CD14-positive monocyte (primary cell): ENCODE results near the gene FOXP4. TPM values are rescaled to one million over a fixed set of nuclear protein-coding genes. Genes with fewer than 3 reads are reported as not detected.
A peak's percentile ranks its signal among the peaks of the same experiment; 100 is the strongest.

Experiments
- DNase-seq, 3 donors: peaks; one replicate each; pipeline ENCODE4 v3.0.0-alpha.2; 2011 to 2022
- H2AFZ ChIP-seq: 2 replicates; pipeline ENCODE4 v1.6.0; 2012; ENCODE audit warnings: mild to moderate bottlenecking, low read depth, low read length, inconsistent platforms; ENCODE audit not compliant: insufficient read depth, poor library complexity, severe bottlenecking
- H3K27ac ChIP-seq, 2 donors: 1 replicate in 1 of 2; 2 replicates in 1 of 2; pipeline ENCODE4 v1.5.1; 2012 to 2013; ENCODE audit warnings: low read length in 2 of 2, control low read depth in 1 of 2, inconsistent platforms in 1 of 2, low read depth in 1 of 2, mild to moderate bottlenecking in 1 of 2
- H3K27me3 ChIP-seq, 2 donors: one replicate each; pipeline versions ENCODE4 v1.6.0 to v1.6.1; 2011 to 2013; ENCODE audit warnings: low read length in 2 of 2; ENCODE audit not compliant: control insufficient read depth in 2 of 2, insufficient read depth in 2 of 2
- H3K36me3 ChIP-seq, 2 donors: replicated peaks in 1 of 2; 1 replicate in 1 of 2; 2 replicates in 1 of 2; pipeline versions ENCODE4 v1.5.1 to v1.6.1; 2012 to 2013; ENCODE audit warnings: low read length in 2 of 2, control low read depth in 1 of 2, inconsistent platforms in 1 of 2, mild to moderate bottlenecking in 1 of 2; ENCODE audit not compliant: insufficient read depth in 2 of 2, control insufficient read depth in 1 of 2
- H3K4me1 ChIP-seq, 2 donors: 1 replicate in 1 of 2; 2 replicates in 1 of 2; pipeline versions ENCODE4 v1.5.1 to v1.6.1; 2012 to 2013; ENCODE audit warnings: low read length in 2 of 2, control low read depth in 1 of 2, inconsistent platforms in 1 of 2, mild to moderate bottlenecking in 1 of 2, moderate library complexity in 1 of 2; ENCODE audit not compliant: insufficient read depth in 2 of 2, control insufficient read depth in 1 of 2
- H3K4me2 ChIP-seq: replicated peaks from 2 replicates; pipeline ENCODE3; 2012; ENCODE audit warnings: low read length, moderate library complexity, mild to moderate bottlenecking; ENCODE audit not compliant: poor library complexity, severe bottlenecking; ENCODE audit errors: extremely low read depth
- H3K4me3 ChIP-seq, 3 experiments: fragments of 200-600 bp in 1 of 3; sonication (generic) in 1 of 3; replicated peaks in 1 of 3; 1 replicate in 2 of 3; 2 replicates in 1 of 3; pipeline ENCODE4 v1.5.1; 2011 to 2013; ENCODE audit warnings: low read length in 3 of 3, mild to moderate bottlenecking in 3 of 3, control low read depth in 2 of 3, low read depth in 2 of 3, inconsistent platforms in 1 of 3, moderate library complexity in 1 of 3
- H3K79me2 ChIP-seq: 2 replicates; pipeline ENCODE4 v1.6.0; 2012; ENCODE audit warnings: mild to moderate bottlenecking, control low read depth, inconsistent platforms, low read length, moderate library complexity; ENCODE audit not compliant: insufficient read depth
- H3K9ac ChIP-seq: 2 replicates; pipeline ENCODE4 v1.6.0; 2017; ENCODE audit warnings: low read length, mild to moderate bottlenecking; ENCODE audit not compliant: insufficient read depth, poor library complexity, severe bottlenecking
- H3K9me3 ChIP-seq, 2 donors: replicated peaks in 1 of 2; 1 replicate in 1 of 2; 2 replicates in 1 of 2; pipeline versions ENCODE4 v1.5.1 to v1.6.1; 2012 to 2013; ENCODE audit warnings: low read length in 2 of 2, control low read depth in 1 of 2; ENCODE audit not compliant: control insufficient read depth in 1 of 2, insufficient read depth in 1 of 2
- H4K20me1 ChIP-seq: 2 replicates; pipeline ENCODE4 v1.6.0; 2012; ENCODE audit warnings: mild to moderate bottlenecking, low read length, control low read depth, moderate library complexity; ENCODE audit not compliant: insufficient read depth
- H3K27ac Mint-ChIP-seq, 7 donors: one replicate each; pipeline ENCODE4 v1.8.0; 2020; ENCODE audit warnings: mild to moderate bottlenecking in 7 of 7, mixed read lengths in 7 of 7, moderate library complexity in 6 of 7, inconsistent platforms in 2 of 7
- H3K27me3 Mint-ChIP-seq, 3 donors: one replicate each; pipeline ENCODE4 v1.8.0; 2021 to 2022; ENCODE audit warnings: low read depth in 3 of 3, mild to moderate bottlenecking in 3 of 3, mixed read lengths in 3 of 3, moderate library complexity in 3 of 3, inconsistent platforms in 1 of 3
- H3K36me3 Mint-ChIP-seq, 2 donors: one replicate each; pipeline ENCODE4 v1.8.0; 2020; ENCODE audit warnings: mixed read lengths in 2 of 2, inconsistent platforms in 1 of 2, mild to moderate bottlenecking in 1 of 2
- H3K4me1 Mint-ChIP-seq: one replicate; pipeline ENCODE4 v1.8.0; 2020; ENCODE audit warnings: mild to moderate bottlenecking, mixed read lengths
- H3K4me3 Mint-ChIP-seq, 2 donors: one replicate each; pipeline ENCODE4 v1.8.0; 2020; ENCODE audit warnings: mild to moderate bottlenecking in 2 of 2, mixed read lengths in 2 of 2, moderate library complexity in 1 of 2
- H3K9me3 Mint-ChIP-seq, 7 donors: one replicate each; pipeline ENCODE4 v1.8.0; 2020 to 2022; ENCODE audit warnings: mixed read lengths in 7 of 7, mild to moderate bottlenecking in 6 of 7, moderate library complexity in 6 of 7, inconsistent platforms in 2 of 7
- WGBS: methylation state at CpG from one replicate; pipeline ENCODE4 v1.1.5; 2013; ENCODE audit warnings: missing lambda C conversion rate; ENCODE audit not compliant: insufficient coverage; 5-methylcytosine and 5-hydroxymethylcytosine counted together
- intact Hi-C, 2 donors: fragments of 100-400 bp; cut with micrococcal nuclease; formaldehyde crosslinking; loops; one replicate each; pipeline versions ENCODE4 v1.15.0 to v1.15.1; 2023
- polyA plus RNA-seq, 3 donors: library from polyadenylated mRNA; depleted of rRNA in 1 of 3; unstranded in 2 of 3; stranded (reverse) in 1 of 3; fragments of 300-500 nt in 2 of 3; fragments of >200 nt in 1 of 3; fragmentation: Illumina TruSeq in 2 of 3; gene quantifications; 1 replicate in 2 of 3; 2 replicates in 1 of 3; pipeline ENCODE4 v1.2.3, GENCODE V29; 2012 to 2021
- TF ChIP-seq, protein P1 (sequence below): fragments of 200-600 bp; IDR thresholded peaks from one replicate; pipeline ENCODE4 v1.8.0; 2022; ENCODE audit warnings: antibody characterized with exemption, mild to moderate bottlenecking

FOXP4 gene
- polyA plus RNA-seq, 3 donors: 0.62 to 7.6 (median 0.65) TPM

DNA sequence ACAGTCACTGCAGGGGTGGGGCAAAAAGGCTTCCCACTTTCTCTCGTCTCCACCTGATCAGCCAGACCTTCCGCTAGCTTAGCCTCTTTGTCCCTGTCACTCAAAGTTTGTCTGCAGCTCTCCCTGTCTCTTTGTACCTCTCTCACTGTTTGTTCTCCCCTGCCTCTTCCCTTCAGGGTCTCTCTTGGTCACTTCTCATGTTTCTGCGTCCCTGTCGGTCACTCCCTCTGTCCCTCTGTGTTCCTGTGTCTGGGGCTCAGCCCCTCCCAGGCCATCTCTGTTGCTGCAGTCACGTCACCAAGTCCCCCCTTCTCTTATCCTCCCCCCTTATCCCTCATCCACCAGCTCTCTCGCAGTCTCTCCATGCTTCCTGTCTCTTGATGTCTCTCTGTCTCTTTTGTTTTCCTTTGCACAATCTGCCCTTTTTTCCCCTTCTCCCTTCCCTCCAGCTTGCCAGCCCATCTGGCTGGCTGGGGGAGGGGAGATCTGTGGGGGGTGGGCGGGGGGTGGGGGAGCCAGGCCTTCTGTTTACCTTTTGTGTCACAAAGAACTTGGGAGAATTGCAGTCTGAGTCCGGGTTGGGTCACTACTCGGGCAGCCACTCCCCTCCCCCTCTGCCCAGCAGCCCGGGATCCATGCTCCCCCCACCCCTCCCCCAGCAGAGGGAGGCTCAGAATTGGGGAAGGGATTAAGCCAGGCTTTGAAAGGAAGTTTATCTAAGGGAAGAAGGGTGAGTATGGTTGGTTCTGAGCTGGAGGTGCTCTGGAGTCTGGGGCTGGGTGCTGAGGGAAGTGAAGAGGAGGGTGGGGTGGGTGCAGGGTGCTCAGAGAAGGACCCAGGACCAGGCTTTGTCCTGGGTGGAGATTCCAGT lies 32.3 kb downstream of the FOXP4 start:
- no peak overlapping the region for H3K27ac ChIP-seq
- Mint-ChIP-seq H3K27me3 (peaks cover 0 to 7% (median 5%) of the 10 kb centered on the region in 3 donors), H3K4me3 (no peak overlapping the region), H3K4me1 (peaks cover 20% of the 10 kb centered on the region), H3K9me3 (peaks cover 0 to 2% (median 0%) of the 10 kb centered on the region in 7 donors), H3K36me3 (peaks cover 32 to 49% of the 10 kb centered on the region in 2 donors), H3K27ac (peak overlapping the region in 3 of 7 donors; percentile 5 to 70 (median 9))
- peaks cover 2 to 17% of the 10 kb centered on the region in 2 donors for H3K36me3 ChIP-seq
- H2AFZ ChIP-seq: no peak overlapping the region
- no peaks in the 10 kb centered on the region for H3K9me3 ChIP-seq
- TF ChIP-seq, protein P1, sequence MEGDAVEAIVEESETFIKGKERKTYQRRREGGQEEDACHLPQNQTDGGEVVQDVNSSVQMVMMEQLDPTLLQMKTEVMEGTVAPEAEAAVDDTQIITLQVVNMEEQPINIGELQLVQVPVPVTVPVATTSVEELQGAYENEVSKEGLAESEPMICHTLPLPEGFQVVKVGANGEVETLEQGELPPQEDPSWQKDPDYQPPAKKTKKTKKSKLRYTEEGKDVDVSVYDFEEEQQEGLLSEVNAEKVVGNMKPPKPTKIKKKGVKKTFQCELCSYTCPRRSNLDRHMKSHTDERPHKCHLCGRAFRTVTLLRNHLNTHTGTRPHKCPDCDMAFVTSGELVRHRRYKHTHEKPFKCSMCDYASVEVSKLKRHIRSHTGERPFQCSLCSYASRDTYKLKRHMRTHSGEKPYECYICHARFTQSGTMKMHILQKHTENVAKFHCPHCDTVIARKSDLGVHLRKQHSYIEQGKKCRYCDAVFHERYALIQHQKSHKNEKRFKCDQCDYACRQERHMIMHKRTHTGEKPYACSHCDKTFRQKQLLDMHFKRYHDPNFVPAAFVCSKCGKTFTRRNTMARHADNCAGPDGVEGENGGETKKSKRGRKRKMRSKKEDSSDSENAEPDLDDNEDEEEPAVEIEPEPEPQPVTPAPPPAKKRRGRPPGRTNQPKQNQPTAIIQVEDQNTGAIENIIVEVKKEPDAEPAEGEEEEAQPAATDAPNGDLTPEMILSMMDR: no peak
- intact Hi-C loops: no loop called here
- 45% methylated on average over 5 of the region's 10 CpGs for WGBS
- no peak overlapping the region for H3K9ac ChIP-seq
- no peaks in the 10 kb centered on the region for H3K79me2 ChIP-seq
- peaks cover 0 to 3% of the 10 kb centered on the region in 2 donors for H3K4me1 ChIP-seq
- no peak overlapping the region for H3K4me2 ChIP-seq
- no peaks in the 10 kb centered on the region for H3K27me3 ChIP-seq
- no peak overlapping the region for H3K4me3 ChIP-seq
- no peak for DNase-seq
- peaks cover 8% of the 10 kb centered on the region for H4K20me1 ChIP-seq

DNA sequence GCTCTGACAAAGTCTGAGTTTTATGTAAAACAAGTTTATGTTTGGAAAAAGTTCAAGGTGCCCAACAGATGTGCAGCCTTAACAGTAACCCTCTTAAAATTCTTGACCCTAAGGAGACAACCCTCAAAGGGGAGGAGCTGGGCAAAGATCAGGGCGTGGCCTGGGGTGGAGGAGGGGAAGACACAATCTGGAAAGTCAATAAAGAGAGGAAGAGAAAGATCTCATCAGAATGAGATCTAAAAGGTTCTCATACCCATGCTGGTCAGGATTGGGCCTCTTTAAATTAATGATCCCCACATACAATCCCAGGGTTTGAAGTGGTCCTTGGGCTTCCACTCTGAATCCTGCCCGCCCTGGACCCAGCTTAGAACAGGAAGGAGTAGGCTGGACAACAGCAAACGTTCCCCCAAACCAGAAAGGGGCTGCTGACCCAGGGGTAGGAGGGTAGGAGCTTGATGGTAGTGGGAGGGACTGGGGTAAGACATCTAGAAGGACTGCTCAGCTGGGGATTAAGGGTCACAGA lies 33.0 kb downstream of the FOXP4 start:
- Histone ChIP-seq H3K9ac (no peak overlapping the region), H3K9me3 (no peaks in the 10 kb centered on the region), H3K27ac (no peak overlapping the region), H3K4me1 (peaks cover 0 to under 1% of the 10 kb centered on the region in 2 donors), H3K27me3 (no peaks in the 10 kb centered on the region), H3K36me3 (peaks cover 2 to 22% of the 10 kb centered on the region in 2 donors), H3K4me2 (no peak overlapping the region), H4K20me1 (peaks cover 8% of the 10 kb centered on the region), H3K4me3 (no peak overlapping the region), H2AFZ (no peak overlapping the region), H3K79me2 (no peaks in the 10 kb centered on the region)
- Mint-ChIP-seq H3K36me3 (peaks cover 33 to 50% of the 10 kb centered on the region in 2 donors), H3K9me3 (peaks cover 0 to 2% (median 0%) of the 10 kb centered on the region in 7 donors), H3K4me3 (no peak overlapping the region), H3K27ac (peak overlapping the region in 3 of 7 donors; percentile 5 to 61 (median 15)), H3K27me3 (peaks cover 0 to 5% (median 5%) of the 10 kb centered on the region in 3 donors), H3K4me1 (peaks cover 13% of the 10 kb centered on the region)
- WGBS: no CpG with 5 or more reads among the region's 3 CpGs
- no peak for DNase-seq
- TF ChIP-seq, protein P1: no peak
- intact Hi-C loops: no loop called here
